GM18909 (cell line): ENCODE data around the gene SMIM12.

Source experiments
- ATAC-seq: cut with Tn5 transposase; IDR thresholded peaks from one replicate; pipeline ENCODE4 v1.9.1; 2021; ENCODE audit warnings: mild to moderate bottlenecking; ENCODE audit not compliant: unreplicated experiment, poor library complexity

SMIM12 gene

GRCh38 chr1:34808051-34808810, 51.3 kb downstream of the SMIM12 start:
- ATAC-seq, result no peak

GRCh38 chr1:34806396-34806795, 53.2 kb downstream of the SMIM12 start:
- ATAC-seq, result no peak

- ATAC-seq, result no peak
These were observed 55.8 kb downstream of the SMIM12 start for GRCh38 chr1:34803770-34804169.
